ENCODE measurements around the gene SHC2. TPM values are rescaled to one million over a fixed set of nuclear protein-coding genes. Genes with fewer than 3 reads are reported as not detected.

The SHC2 gene
- total RNA-seq, 1 experiment from 2014 or later, result 2.4 TPM

- ChIA-PET POLR2A (no interaction called here), CTCF (interaction anchor here (0.6 kb wide), 1 partner anchor 36 kb away, joined by 4 read pairs; no protein-coding TSS in a partner anchor)
- TF ChIP-seq CTCF (IDR thresholded peaks at IDR 0.05; ENCODE audit: insufficient read depth in 1 of 2, low read depth in 1 of 2, low read length in 1 of 2, severe bottlenecking in 1 of 2, unreplicated experiment in 1 of 2), result no peak
- Mint-ChIP-seq H3K4me1 (ENCODE audit: low read depth, unreplicated experiment) (no peaks in the 10 kb centered on the region), H3K36me3 (ENCODE audit: insufficient read depth, unreplicated experiment) (peaks cover 4% of the 10 kb centered on the region), H3K27ac (ENCODE audit: unreplicated experiment) (no peak overlapping the region), H3K9me3 (ENCODE audit: unreplicated experiment) (peaks cover 10% of the 10 kb centered on the region), H3K4me3 (ENCODE audit: unreplicated experiment) (no peak overlapping the region), H3K27me3 (ENCODE audit: insufficient read depth, unreplicated experiment) (peaks cover 4% of the 10 kb centered on the region)
- Histone ChIP-seq H3K4me3 (ENCODE audit: low read depth, low read length) (no peak overlapping the region), H3K27me3 (replicated peaks; ENCODE audit: control insufficient read depth, insufficient read depth, low read length) (no peaks in the 10 kb centered on the region), H3K36me3 (ENCODE audit: control insufficient read depth, insufficient read depth, low read length) (no peaks in the 10 kb centered on the region), H3K4me1 (no peaks in the 10 kb centered on the region), H3K9me3 (no peaks in the 10 kb centered on the region)
- DNase-seq, result no peak
- no TSS peak for BruUV-seq (replicated peaks)
- intact Hi-C loops (cut with micrococcal nuclease; ENCODE audit: unreplicated experiment), result no loop called here
Observed at GRCh38 chr19:435056-435706, 25.7 kb downstream of the SHC2 start.

- Mint-ChIP-seq H3K4me3 (ENCODE audit: unreplicated experiment) (no peak overlapping the region), H3K9me3 (ENCODE audit: unreplicated experiment) (peaks cover 10% of the 10 kb centered on the region), H3K4me1 (ENCODE audit: low read depth, unreplicated experiment) (no peaks in the 10 kb centered on the region), H3K27ac (ENCODE audit: unreplicated experiment) (no peak overlapping the region), H3K27me3 (ENCODE audit: insufficient read depth, unreplicated experiment) (peaks cover 4% of the 10 kb centered on the region), H3K36me3 (ENCODE audit: insufficient read depth, unreplicated experiment) (peaks cover 4% of the 10 kb centered on the region)
- H3K27me3 ChIP-seq (replicated peaks; ENCODE audit: control insufficient read depth, insufficient read depth, low read length), result no peaks in the 10 kb centered on the region
- no peaks in the 10 kb centered on the region for H3K36me3 ChIP-seq (ENCODE audit: control insufficient read depth, insufficient read depth, low read length)
- CTCF ChIA-PET, result no interaction called here
- no peaks in the 10 kb centered on the region for H3K4me1 ChIP-seq
- no TSS peak for BruUV-seq (replicated peaks)
- no peaks in the 10 kb centered on the region for H3K9me3 ChIP-seq
- intact Hi-C loops (cut with micrococcal nuclease; ENCODE audit: unreplicated experiment), result no loop called here
- no peak for DNase-seq
- no peak for TF ChIP-seq CTCF (IDR thresholded peaks at IDR 0.05; ENCODE audit: insufficient read depth in 1 of 2, low read depth in 1 of 2, low read length in 1 of 2, severe bottlenecking in 1 of 2, unreplicated experiment in 1 of 2)
- H3K4me3 ChIP-seq (ENCODE audit: low read depth, low read length), result no peak overlapping the region
- POLR2A ChIA-PET, result no interaction called here
Observed at GRCh38 chr19:434152-434960, 26.5 kb downstream of the SHC2 start.

- no peak for TF ChIP-seq CTCF (IDR thresholded peaks at IDR 0.05; ENCODE audit: insufficient read depth in 1 of 2, low read depth in 1 of 2, low read length in 1 of 2, severe bottlenecking in 1 of 2, unreplicated experiment in 1 of 2)
Observed at GRCh38 chr19:430701-431100, 30.1 kb downstream of the SHC2 start.

More at GRCh38 chr19:430701-431100, 30.1 kb downstream of the SHC2 start:
- Mint-ChIP-seq H3K36me3 (ENCODE audit: insufficient read depth, unreplicated experiment) (peaks cover 4% of the 10 kb centered on the region), H3K4me1 (ENCODE audit: low read depth, unreplicated experiment) (no peaks in the 10 kb centered on the region), H3K27ac (ENCODE audit: unreplicated experiment) (no peak overlapping the region), H3K4me3 (ENCODE audit: unreplicated experiment) (no peak overlapping the region), H3K9me3 (ENCODE audit: unreplicated experiment) (peaks cover 10% of the 10 kb centered on the region), H3K27me3 (ENCODE audit: insufficient read depth, unreplicated experiment) (no peaks in the 10 kb centered on the region)
- H3K36me3 ChIP-seq (ENCODE audit: control insufficient read depth, insufficient read depth, low read length), result no peaks in the 10 kb centered on the region
- no peaks in the 10 kb centered on the region for H3K4me1 ChIP-seq
- intact Hi-C loops (cut with micrococcal nuclease; ENCODE audit: unreplicated experiment), result no loop called here
- CTCF ChIA-PET, result no interaction called here
- no TSS peak for BruUV-seq (replicated peaks)
- no peaks in the 10 kb centered on the region for H3K9me3 ChIP-seq
- POLR2A ChIA-PET, result no interaction called here
- no peak for DNase-seq
- H3K4me3 ChIP-seq (ENCODE audit: low read depth, low read length), result no peak overlapping the region
- no peaks in the 10 kb centered on the region for H3K27me3 ChIP-seq (replicated peaks; ENCODE audit: control insufficient read depth, insufficient read depth, low read length)
